Right lobe of liver (tissue), 6 donors: ENCODE measurements around the gene KCNG4. TPM values are rescaled to one million over a fixed set of nuclear protein-coding genes. Genes with fewer than 3 reads are reported as not detected.

ENCODE experiments used
- ATAC-seq, 4 donors: fragments of 200-7000 bp; cut with Tn5 transposase; one replicate each; pipeline ENCODE4 v1.9.1; 2020; ENCODE audit warnings: mild to moderate bottlenecking in 4 of 4, moderate library complexity in 4 of 4
- DNase-seq, 3 donors: peaks; one replicate each; pipeline ENCODE4 v3.0.0-alpha.2; 2020
- H3K27ac ChIP-seq, 3 donors: fragments of 200-600 bp; one replicate each; pipeline ENCODE4 v1.8.0; 2022
- H3K27me3 ChIP-seq, 2 donors: fragments of 200-600 bp; one replicate each; pipeline ENCODE4 v1.8.0; 2022
- H3K36me3 ChIP-seq, 4 donors: fragments of 200-600 bp; sonication (generic) in 1 of 4; one replicate each; pipeline versions ENCODE4 v1.5.1 to v1.8.0; 2017 to 2022; ENCODE audit warnings: control low read depth in 1 of 4
- H3K4me1 ChIP-seq, 4 donors: fragments of 200-600 bp; sonication (generic) in 1 of 4; one replicate each; pipeline versions ENCODE4 v1.5.1 to v1.8.0; 2017 to 2022; ENCODE audit warnings: control low read depth in 1 of 4
- H3K4me3 ChIP-seq, 3 donors: fragments of 200-600 bp; one replicate each; pipeline ENCODE4 v1.8.0; 2022
- H3K9me3 ChIP-seq, 4 donors: fragments of 200-600 bp; sonication (generic) in 1 of 4; one replicate each; pipeline versions ENCODE4 v1.5.1 to v1.8.0; 2017 to 2022; ENCODE audit warnings: control low read depth in 1 of 4
- CTCF ChIP-seq, 4 donors: fragments of 200-600 bp in 3 of 4; fragments of 450-650 bp in 1 of 4; IDR thresholded peaks; one replicate each; pipeline versions ENCODE4 v1.5.1 to v1.8.0; 2016 to 2022; ENCODE audit warnings: antibody characterized with exemption in 4 of 4, mild to moderate bottlenecking in 2 of 4
- POLR2A ChIP-seq: fragments of 450-650 bp; IDR thresholded peaks from one replicate; pipeline ENCODE4 v1.6.1; 2017; ENCODE audit warnings: antibody characterized with exemption, mild to moderate bottlenecking
- WGBS: methylation state at CpG from one replicate; pipeline ENCODE4 v1.1.6; 2018; ENCODE audit warnings: low coverage, low lambda C conversion rate; ENCODE audit not compliant: insufficient coverage; ENCODE audit errors: missing lambda C conversion rate; 5-methylcytosine and 5-hydroxymethylcytosine counted together
- intact Hi-C, 2 donors: fragments of 100-400 bp; cut with DNase I; formaldehyde crosslinking; loops; one replicate each; pipeline versions ENCODE4 v1.11.2 to v1.14.1; 2022
- total RNA-seq, 6 experiments: library from RNA; depleted of rRNA in 2 of 6; stranded (reverse); fragments of >200 nt in 2 of 6; fragmentation: NEBNext Ultra II Directional in 3 of 6; extraction: Animal tissue kit (Norgen Biotek cat#: 25700) in 3 of 6; gene quantifications; one replicate each; pipeline versions ENCODE4 v1.1.0 to v1.2.4, GENCODE V29; 2016 to 2023
- donor health status: DM: no; HTN: yes; CAD: no.
- donor health status: DM: no; HTN: no; CAD: no.
- donor health status: DM: no; HTN: no; CAD: no.
- donor health status: DM: no; HTN: yes; CAD: no.
- donor health status: DM: no; HTN: yes; CAD: no.

KCNG4 gene
- total RNA-seq, 6 experiments from 2014 or later: not detected

GRCh38 chr16:84266451-84266850, 26.6 kb upstream of the KCNG4 start:
- no peaks in the 10 kb centered on the region for H3K36me3 ChIP-seq
- H3K9me3 ChIP-seq: no peaks in the 10 kb centered on the region
- WGBS: 32% methylated on average over 4 of the region's 4 CpGs
- H3K4me1 ChIP-seq: no peaks in the 10 kb centered on the region
- H3K4me3 ChIP-seq: no peak overlapping the region
- H3K27me3 ChIP-seq: no peaks in the 10 kb centered on the region
- DNase-seq: peak; percentile 46 to 87 (median 76)
- peak overlapping the region in 1 of 3 donors; percentile 12 for H3K27ac ChIP-seq
- ATAC-seq: peak; percentile 99 to 100 (median 100)
- no peak for TF ChIP-seq POLR2A
- TF ChIP-seq CTCF (IDR thresholded peaks at IDR 0.05): no peak
- intact Hi-C loops: no loop called here

- Histone ChIP-seq H3K9me3 (no peaks in the 10 kb centered on the region), H3K27ac (no peak overlapping the region), H3K4me1 (no peaks in the 10 kb centered on the region), H3K27me3 (no peaks in the 10 kb centered on the region), H3K4me3 (no peak overlapping the region), H3K36me3 (no peaks in the 10 kb centered on the region)
- ATAC-seq (no peak), DNase-seq (no peak)
- intact Hi-C loops: no loop called here
- 79% methylated on average over 2 of the region's 3 CpGs for WGBS
- TF ChIP-seq POLR2A (no peak), CTCF (IDR thresholded peaks at IDR 0.05) (no peak)
Observed at GRCh38 chr16:84262939-84263338, 23.1 kb upstream of the KCNG4 start.

GRCh38 chr16:84262031-84262430, 22.2 kb upstream of the KCNG4 start:
- H3K9me3 ChIP-seq: no peaks in the 10 kb centered on the region
- H3K4me3 ChIP-seq: no peak overlapping the region
- WGBS: 67% methylated on average over 4 of the region's 4 CpGs
- H3K4me1 ChIP-seq: no peaks in the 10 kb centered on the region
- no peak for DNase-seq
- intact Hi-C loops: no loop called here
- no peak for ATAC-seq
- H3K27me3 ChIP-seq: no peaks in the 10 kb centered on the region
- H3K36me3 ChIP-seq: no peaks in the 10 kb centered on the region
- TF ChIP-seq CTCF (IDR thresholded peaks at IDR 0.05) (no peak), POLR2A (no peak)
- no peak overlapping the region for H3K27ac ChIP-seq

- intact Hi-C loops: no loop called here
- DNase-seq (peak in 1 of 3 donors; percentile 33), ATAC-seq (no peak)
Observed at GRCh38 chr16:84260766-84261554, 21.1 kb upstream of the KCNG4 start.

More at GRCh38 chr16:84260766-84261554, 21.1 kb upstream of the KCNG4 start:
- no peak for TF ChIP-seq CTCF (IDR thresholded peaks at IDR 0.05)
- no peak for TF ChIP-seq POLR2A
- H3K27ac ChIP-seq: no peak overlapping the region
- H3K36me3 ChIP-seq: no peaks in the 10 kb centered on the region
- H3K9me3 ChIP-seq: no peaks in the 10 kb centered on the region
- H3K27me3 ChIP-seq: no peaks in the 10 kb centered on the region
- no peaks in the 10 kb centered on the region for H3K4me1 ChIP-seq
- WGBS: 72% methylated on average over 16 of the region's 23 CpGs
- H3K4me3 ChIP-seq: no peak overlapping the region
